CD4-positive, alpha-beta memory T cell (primary cell): Measurements from ENCODE around the gene GAGE2A. TPM values are rescaled to one million over a fixed set of nuclear protein-coding genes. Genes with fewer than 3 reads are reported as not detected.

Source experiments
- polyA plus RNA-seq, 2 donors: library from polyadenylated mRNA; unstranded; fragments of 300-500 nt; fragmentation: Illumina TruSeq; gene quantifications; one replicate each; pipeline ENCODE4 v1.2.3, GENCODE V29; 2021
- total RNA-seq, 2 experiments: library from RNA; stranded (reverse); gene quantifications; one replicate each; pipeline ENCODE4 v1.2.3, GENCODE V29; 2021

Gene GAGE2A
- total and polyA plus RNA-seq, 4 experiments from 2014 or later, result not detected

Other genes starting within 250 kb of the GAGE2A start
- gene GAGE12C, start 57.3 kb upstream of the GAGE2A start, total RNA-seq, result not detected
- gene GAGE12C, start 57.3 kb upstream of the GAGE2A start, polyA plus RNA-seq, result not detected
- not detected for gene GAGE12D, start 47.8 kb upstream of the GAGE2A start, total RNA-seq
- not detected for gene GAGE12D, start 47.8 kb upstream of the GAGE2A start, polyA plus RNA-seq
- not detected for gene GAGE12E, start 38.2 kb upstream of the GAGE2A start, total RNA-seq
- not detected for gene GAGE12E, start 38.2 kb upstream of the GAGE2A start, polyA plus RNA-seq
- gene GAGE12F, start 28.7 kb upstream of the GAGE2A start, total RNA-seq, result not detected
- not detected for gene GAGE12F, start 28.7 kb upstream of the GAGE2A start, polyA plus RNA-seq
- gene GAGE12G, start 19.1 kb upstream of the GAGE2A start, total RNA-seq, result not detected
- gene GAGE12G, start 19.1 kb upstream of the GAGE2A start, polyA plus RNA-seq, result not detected
- not detected for gene GAGE12H, start 9.5 kb upstream of the GAGE2A start, total RNA-seq
- not detected for gene GAGE12H, start 9.5 kb upstream of the GAGE2A start, polyA plus RNA-seq
- gene GAGE1, start 9.5 kb downstream of the GAGE2A start, total RNA-seq, result not detected
- not detected for gene GAGE1, start 9.5 kb downstream of the GAGE2A start, polyA plus RNA-seq
- gene PAGE1, start 106.5 kb downstream of the GAGE2A start, total RNA-seq, result not detected
- gene PAGE1, start 106.5 kb downstream of the GAGE2A start, polyA plus RNA-seq, result not detected
- not detected for gene PAGE4, start 239.8 kb downstream of the GAGE2A start, total RNA-seq
- not detected for gene PAGE4, start 239.8 kb downstream of the GAGE2A start, polyA plus RNA-seq